Astrocyte of the cerebellum (primary cell): ENCODE data around the gene GNPDA1.
"Not testable (repeated sequence)": the region's sequence is repeated elsewhere in the genome, so short reads cannot be mapped to it uniquely, and the experiment has no call there.

ENCODE experiments used
- DNase-seq: peaks from one replicate; pipeline ENCODE4 v3.0.0-alpha.2; 2011; ENCODE audit warnings: low read depth
- H3K4me3 ChIP-seq: 2 replicates; pipeline ENCODE4 v1.5.1; 2011; ENCODE audit warnings: mild to moderate bottlenecking, low read depth, low read length, moderate library complexity
- in situ Hi-C: cut with HindIII; loops from 2 replicates; pipeline ENCODE4 v1.10.0; 2017; ENCODE audit warnings: low sequenced_read_pairs
- TF ChIP-seq, protein P1 (sequence below): IDR thresholded peaks from 2 replicates; pipeline ENCODE4 v1.5.1; 2012; ENCODE audit warnings: low read length, low read depth, moderate library complexity, mild to moderate bottlenecking; ENCODE audit errors: missing control alignments

GNPDA1 gene

DNA sequence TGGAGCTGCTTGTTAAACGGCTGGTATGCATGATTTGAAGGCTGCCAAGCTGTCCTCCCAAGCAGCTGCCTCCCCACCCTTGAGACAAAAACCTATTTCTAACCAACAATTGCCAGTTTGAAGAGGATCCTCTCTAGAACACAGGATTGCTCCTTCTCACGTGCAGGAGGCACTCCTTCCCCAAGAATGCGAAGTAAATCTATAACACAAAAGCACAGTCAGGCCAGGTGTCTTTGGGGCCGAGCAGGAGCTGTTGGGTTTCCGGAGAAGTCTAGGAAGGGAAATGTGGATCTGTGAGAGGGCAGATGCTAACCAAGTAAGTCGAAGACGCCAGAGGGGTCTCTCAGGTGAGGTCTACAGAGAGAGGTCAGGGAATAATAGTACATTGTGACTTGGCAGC lies 35.4 kb upstream of the GNPDA1 start:
- TF ChIP-seq, protein P1, sequence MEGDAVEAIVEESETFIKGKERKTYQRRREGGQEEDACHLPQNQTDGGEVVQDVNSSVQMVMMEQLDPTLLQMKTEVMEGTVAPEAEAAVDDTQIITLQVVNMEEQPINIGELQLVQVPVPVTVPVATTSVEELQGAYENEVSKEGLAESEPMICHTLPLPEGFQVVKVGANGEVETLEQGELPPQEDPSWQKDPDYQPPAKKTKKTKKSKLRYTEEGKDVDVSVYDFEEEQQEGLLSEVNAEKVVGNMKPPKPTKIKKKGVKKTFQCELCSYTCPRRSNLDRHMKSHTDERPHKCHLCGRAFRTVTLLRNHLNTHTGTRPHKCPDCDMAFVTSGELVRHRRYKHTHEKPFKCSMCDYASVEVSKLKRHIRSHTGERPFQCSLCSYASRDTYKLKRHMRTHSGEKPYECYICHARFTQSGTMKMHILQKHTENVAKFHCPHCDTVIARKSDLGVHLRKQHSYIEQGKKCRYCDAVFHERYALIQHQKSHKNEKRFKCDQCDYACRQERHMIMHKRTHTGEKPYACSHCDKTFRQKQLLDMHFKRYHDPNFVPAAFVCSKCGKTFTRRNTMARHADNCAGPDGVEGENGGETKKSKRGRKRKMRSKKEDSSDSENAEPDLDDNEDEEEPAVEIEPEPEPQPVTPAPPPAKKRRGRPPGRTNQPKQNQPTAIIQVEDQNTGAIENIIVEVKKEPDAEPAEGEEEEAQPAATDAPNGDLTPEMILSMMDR, result no peak
- no peak for DNase-seq
- H3K4me3 ChIP-seq, result no peak overlapping the region
- in situ Hi-C loops, result no loop called here

DNA sequence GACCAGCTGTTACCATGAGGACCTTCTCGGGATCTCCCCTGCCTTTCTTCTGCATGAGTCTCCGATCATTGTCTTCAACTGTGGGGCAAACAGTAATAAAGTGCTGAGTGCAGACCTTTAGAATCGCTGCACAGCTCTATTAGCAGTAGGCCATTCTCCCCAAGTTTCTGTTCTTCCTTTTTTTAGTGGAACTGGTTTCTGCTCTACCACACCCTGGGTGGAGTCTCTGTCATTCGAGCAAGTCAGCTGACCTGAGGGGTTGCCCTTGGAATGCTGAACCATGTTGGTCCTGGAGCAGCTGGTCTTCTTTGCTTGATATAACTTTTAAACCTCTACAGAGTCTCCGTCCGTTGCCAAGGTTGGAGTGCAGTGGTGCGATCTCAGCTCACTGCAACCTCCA lies 33.4 kb upstream of the GNPDA1 start:
- DNase-seq, result no peak
- TF ChIP-seq, protein P1, result no peak
- no peak overlapping the region for H3K4me3 ChIP-seq
- in situ Hi-C loops, result no loop called here

DNA sequence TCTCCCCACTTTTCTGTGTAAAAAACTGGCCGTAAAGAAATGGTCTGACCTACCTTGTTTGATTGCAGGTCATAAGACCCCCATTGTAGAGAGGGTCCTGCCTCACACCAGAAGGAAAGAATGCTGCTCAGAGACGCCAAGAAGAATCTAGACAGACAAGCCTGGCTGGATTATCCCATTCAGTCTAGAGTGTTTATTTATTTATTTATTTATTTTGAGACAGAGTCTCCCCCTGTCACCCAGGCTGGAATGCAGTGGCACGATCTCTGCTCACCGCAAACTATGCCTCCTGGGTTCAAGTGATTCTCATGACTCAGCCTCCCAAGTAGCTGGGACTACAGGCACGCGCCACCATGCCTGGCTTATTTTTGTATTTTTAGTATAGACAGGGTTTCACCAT lies 28.1 kb upstream of the GNPDA1 start:
- DNase-seq, H3K4me3 ChIP-seq, in situ Hi-C loops: not testable (repeated sequence)

DNA sequence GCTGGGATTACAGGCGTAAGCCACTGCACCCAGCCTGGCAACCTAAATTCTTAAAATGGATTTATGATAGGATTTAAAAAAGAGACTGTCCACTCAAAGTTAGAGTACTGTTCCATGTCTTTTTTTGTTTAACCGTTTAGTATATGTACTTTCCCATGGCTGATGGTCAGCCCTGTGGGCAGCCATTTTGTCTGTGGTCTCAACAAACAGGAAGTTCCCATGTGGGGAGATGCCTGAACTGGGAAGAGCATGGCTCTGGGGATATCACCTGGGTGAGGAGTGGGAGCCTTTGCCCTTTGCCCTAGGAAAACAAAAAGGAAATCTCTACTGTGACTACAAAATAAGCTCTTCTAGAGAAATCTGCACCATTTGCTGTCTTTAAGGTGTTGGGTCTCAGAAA lies 27.5 kb upstream of the GNPDA1 start:
- DNase-seq, result no peak
- TF ChIP-seq, protein P1, result no peak
- in situ Hi-C loops, result no loop called here
- no peak overlapping the region for H3K4me3 ChIP-seq

DNA sequence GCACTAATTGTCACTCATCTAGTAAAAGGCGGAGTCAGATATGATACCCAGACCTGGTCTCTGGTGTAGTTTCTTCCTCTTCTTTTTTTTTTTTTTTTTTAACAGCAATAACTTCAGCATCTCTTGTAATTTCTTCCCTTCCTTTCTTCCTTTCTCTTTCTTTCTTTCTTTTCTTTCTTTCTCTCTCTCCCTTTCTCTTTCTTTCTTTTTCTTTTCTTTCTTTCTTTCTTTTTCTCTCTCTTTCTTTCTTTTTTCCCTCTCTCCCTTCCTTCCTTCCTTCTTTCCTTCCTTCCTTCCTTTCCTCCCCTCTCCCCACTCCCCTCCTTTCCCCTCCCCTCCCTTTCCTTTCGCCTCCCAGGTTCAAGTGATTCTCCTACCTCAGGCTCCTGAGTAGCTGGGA lies 25.9 kb upstream of the GNPDA1 start:
- DNase-seq, result no peak
- H3K4me3 ChIP-seq, result no peak overlapping the region
- in situ Hi-C loops, result no loop called here
- TF ChIP-seq, protein P1, result no peak

DNA sequence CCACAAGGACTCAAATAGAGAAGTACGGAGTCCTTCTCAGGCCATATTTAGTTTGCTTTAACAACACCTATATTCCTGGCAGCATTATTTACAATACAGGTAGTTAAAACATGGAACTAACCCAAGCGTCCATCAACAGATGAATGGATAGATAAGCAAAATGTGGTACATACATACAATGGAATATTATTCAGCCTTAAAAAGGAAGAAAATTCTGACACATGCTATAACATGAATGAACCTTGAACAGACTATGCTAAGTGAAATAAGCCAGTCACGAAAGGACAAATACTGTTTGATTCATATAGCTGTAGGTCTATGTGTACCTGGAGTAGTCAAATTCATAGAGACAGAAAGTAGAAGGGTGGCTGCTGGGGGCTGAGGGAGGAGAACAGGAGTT lies 24.8 kb upstream of the GNPDA1 start:
- DNase-seq, in situ Hi-C loops, H3K4me3 ChIP-seq: not testable (repeated sequence)

DNA sequence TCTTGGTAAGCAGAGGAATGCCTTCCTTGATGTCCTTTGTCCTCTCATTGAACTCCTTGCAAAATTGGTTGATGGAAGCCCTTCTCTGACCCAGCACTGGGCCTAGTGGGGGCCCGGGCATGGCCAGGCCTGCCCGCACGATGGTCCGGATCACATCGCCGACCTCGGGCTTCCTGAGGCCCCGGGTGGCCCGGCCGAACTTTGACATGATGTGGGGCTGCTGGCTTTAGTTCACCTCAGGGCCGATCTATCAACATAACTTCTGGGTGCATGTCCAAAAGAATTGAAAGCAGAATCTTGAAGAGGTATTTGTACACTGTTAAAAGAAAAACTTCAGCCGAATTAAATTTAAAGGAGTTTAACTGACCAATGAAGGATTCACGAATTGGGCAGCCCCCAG lies 24.1 kb upstream of the GNPDA1 start:
- H3K4me3 ChIP-seq, result no peak overlapping the region
- no peak for DNase-seq
- in situ Hi-C loops, result no loop called here
- TF ChIP-seq, protein P1, result no peak

DNA sequence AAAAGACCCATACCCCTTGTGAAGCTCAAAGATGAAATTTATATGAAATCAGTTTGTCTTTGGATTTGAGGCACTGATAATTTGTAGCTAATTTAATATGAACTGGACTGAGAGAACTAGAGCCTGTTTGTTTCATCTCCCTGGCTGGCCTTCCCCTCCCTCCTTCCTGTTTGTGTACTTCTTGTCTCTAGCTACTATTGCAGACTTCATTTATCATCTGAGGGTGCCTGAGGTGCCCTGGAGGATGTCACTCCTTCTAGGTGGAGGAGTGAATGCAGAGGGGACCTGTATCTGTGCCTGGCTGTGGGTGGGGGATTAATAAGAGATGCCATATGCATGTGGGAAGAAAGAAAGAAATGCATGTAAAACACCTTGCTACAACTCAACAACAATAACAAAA lies 22.2 kb upstream of the GNPDA1 start:
- no peak overlapping the region for H3K4me3 ChIP-seq
- in situ Hi-C loops, result no loop called here
- DNase-seq, result no peak
- TF ChIP-seq, protein P1, result no peak

DNA sequence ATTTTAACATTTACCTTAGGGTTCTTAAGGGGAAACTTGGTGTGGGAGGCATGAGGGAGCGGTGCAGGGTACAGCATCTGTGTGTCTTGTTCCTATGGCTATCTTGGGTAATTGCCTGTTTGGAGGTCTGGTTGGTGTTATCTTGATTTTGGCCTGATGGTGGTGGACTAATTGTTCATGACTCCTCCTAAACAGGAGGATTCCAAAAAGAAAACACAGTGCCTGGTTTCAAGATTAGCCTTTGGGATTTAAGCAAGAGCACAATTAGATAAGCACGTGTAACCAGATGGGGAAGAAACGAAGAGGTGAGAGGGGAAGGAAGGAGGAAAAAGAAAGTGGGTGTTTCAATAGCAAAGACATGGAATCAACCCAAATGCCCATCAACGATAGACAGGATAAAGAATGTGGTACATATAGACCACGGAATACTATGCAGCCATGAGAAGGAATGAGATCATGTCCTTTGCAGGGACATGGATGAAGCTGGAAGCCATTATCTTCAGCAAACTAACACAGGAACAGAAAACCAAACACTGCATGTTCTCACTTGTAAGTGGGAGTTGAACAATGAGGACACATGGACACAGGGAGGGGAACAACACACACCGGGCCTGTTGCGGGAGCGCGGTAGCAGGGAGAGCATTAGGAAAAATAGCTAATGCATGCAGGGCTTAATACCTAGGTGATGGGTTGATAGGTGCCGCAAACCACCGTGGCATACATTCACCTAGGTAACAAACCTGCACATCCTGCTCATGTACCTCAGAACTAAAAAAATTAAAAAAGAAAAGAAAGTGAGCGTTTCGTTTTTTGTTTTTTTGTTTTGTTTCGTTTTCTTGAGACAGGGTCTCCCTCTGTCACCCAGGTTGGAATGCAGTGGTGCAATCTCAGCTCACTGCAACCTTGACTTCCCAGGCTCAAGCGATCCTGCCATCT lies 21.1 kb upstream of the GNPDA1 start:
- in situ Hi-C loops, DNase-seq, H3K4me3 ChIP-seq: not testable (repeated sequence)
